ENCODE data around the gene CLPSL2. TPM values are rescaled to one million over a fixed set of nuclear protein-coding genes. Genes with fewer than 3 reads are reported as not detected.
A peak's percentile ranks its signal among the peaks of the same experiment; 100 is the strongest.
"Not testable (repeated sequence)": the region's sequence is repeated elsewhere in the genome, so short reads cannot be mapped to it uniquely, and the experiment has no call there.

CLPSL2 gene
- total RNA-seq, 4 donors from 2014 or later = not detected

- ATAC-seq = no peak
- 0 to 33% methylated on average over 1 of the region's 2 CpGs for WGBS, 2 donors (ENCODE audit: low coverage in 1 of 2)
Observed at GRCh38 chr6:35729722-35730121, 46.7 kb upstream of the CLPSL2 start.

GRCh38 chr6:35730745-35731413 lies 45.5 kb upstream of the CLPSL2 start:
- TF ChIP-seq POLR2A (IDR thresholded peaks at IDR 0.05) (no peak), EP300 (IDR thresholded peaks at IDR 0.05) (no peak), POLR2AphosphoS5 (IDR thresholded peaks at IDR 0.05) (no peak)
- no peak for ATAC-seq
- Histone ChIP-seq H3K27me3 (no peaks in the 10 kb centered on the region), H3K36me3 (no peaks in the 10 kb centered on the region), H3K4me1 (peaks cover 33 to 93% (median 61%) of the 10 kb centered on the region in 3 donors), H3K4me3 (peak overlapping the region in 1 of 2 donors; percentile 78), H3K27ac (peak overlapping the region; percentile 89 to 100 (median 96)), H3K9me3 (no peaks in the 10 kb centered on the region)
- WGBS, 2 donors (ENCODE audit: low coverage in 1 of 2) = 3 to 11% methylated on average over 4 to 11 of the region's 15 CpGs

More at GRCh38 chr6:35729722-35730121, 46.7 kb upstream of the CLPSL2 start:
- no peak overlapping the region for H3K4me3 ChIP-seq
- peaks cover 41 to 93% (median 68%) of the 10 kb centered on the region in 3 donors for H3K4me1 ChIP-seq
- no peaks in the 10 kb centered on the region for H3K36me3 ChIP-seq
- TF ChIP-seq CTCF (IDR thresholded peaks at IDR 0.05) (no peak), POLR2A (IDR thresholded peaks at IDR 0.05) (no peak), POLR2AphosphoS5 (IDR thresholded peaks at IDR 0.05) (no peak), EP300 (IDR thresholded peaks at IDR 0.05) (no peak)
- peak overlapping the region; percentile 89 to 100 (median 96) for H3K27ac ChIP-seq
- H3K27me3 ChIP-seq = no peaks in the 10 kb centered on the region
- no peaks in the 10 kb centered on the region for H3K9me3 ChIP-seq

GRCh38 chr6:35731414-35731735 lies 45.0 kb upstream of the CLPSL2 start:
- Histone ChIP-seq H3K27ac (peak overlapping the region; percentile 89 to 100 (median 96)), H3K36me3 (no peaks in the 10 kb centered on the region), H3K4me3 (peak overlapping the region; percentile 34 to 78), H3K9me3 (no peaks in the 10 kb centered on the region), H3K27me3 (no peaks in the 10 kb centered on the region), H3K4me1 (peaks cover 32 to 93% (median 60%) of the 10 kb centered on the region in 3 donors)
- 0% methylated on average over 4 of the region's 23 CpGs; no CpG with 5 or more reads in 1 of the 2 donors for WGBS, 2 donors (ENCODE audit: low coverage in 1 of 2)
- ATAC-seq = peak; percentile 58
- peak; percentile 82 to 87 for TF ChIP-seq POLR2A (IDR thresholded peaks at IDR 0.05)
- TF ChIP-seq EP300 (IDR thresholded peaks at IDR 0.05) = peak; percentile 18
- TF ChIP-seq POLR2AphosphoS5 (IDR thresholded peaks at IDR 0.05) = peak; percentile 91
- peak in 1 of 4 experiments; percentile 20 for TF ChIP-seq CTCF (IDR thresholded peaks at IDR 0.05)

GRCh38 chr6:35731736-35732532 lies 44.5 kb upstream of the CLPSL2 start:
- TF ChIP-seq POLR2AphosphoS5 (IDR thresholded peaks at IDR 0.05) = peak; percentile 90
- TF ChIP-seq POLR2A (IDR thresholded peaks at IDR 0.05) = peak in 1 of 2 donors; percentile 18
- peak; percentile 81 for TF ChIP-seq EP300 (IDR thresholded peaks at IDR 0.05)
- peak in 1 of 4 experiments; percentile 23 for TF ChIP-seq CTCF (IDR thresholded peaks at IDR 0.05)
- Histone ChIP-seq H3K27me3 (no peaks in the 10 kb centered on the region), H3K27ac (peak overlapping the region; percentile 89 to 100 (median 96)), H3K36me3 (no peaks in the 10 kb centered on the region), H3K4me1 (peaks cover 32 to 93% (median 54%) of the 10 kb centered on the region in 3 donors), H3K4me3 (peak overlapping the region; percentile 34 to 78), H3K9me3 (no peaks in the 10 kb centered on the region)
- WGBS, 2 donors (ENCODE audit: low coverage in 1 of 2) = 0% methylated on average over 1 to 10 of the region's 61 CpGs
- peak; percentile 66 for ATAC-seq

- ATAC-seq = no peak
- Histone ChIP-seq H3K4me1 (peaks cover 27 to 84% (median 44%) of the 10 kb centered on the region in 3 donors), H3K4me3 (no peak overlapping the region), H3K27me3 (no peaks in the 10 kb centered on the region), H3K36me3 (no peaks in the 10 kb centered on the region), H3K9me3 (no peaks in the 10 kb centered on the region), H3K27ac (peak overlapping the region; percentile 89 to 100 (median 96))
- no peak for TF ChIP-seq EP300 (IDR thresholded peaks at IDR 0.05)
- TF ChIP-seq CTCF (IDR thresholded peaks at IDR 0.05) = no peak
- TF ChIP-seq POLR2AphosphoS5 (IDR thresholded peaks at IDR 0.05) = no peak
- no peak for TF ChIP-seq POLR2A (IDR thresholded peaks at IDR 0.05)
- WGBS, 2 donors (ENCODE audit: low coverage in 1 of 2) = 82 to 100% methylated on average over 2 to 3 of the region's 8 CpGs
Observed at GRCh38 chr6:35733633-35734032, 42.8 kb upstream of the CLPSL2 start.

GRCh38 chr6:35734319-35734718 lies 42.1 kb upstream of the CLPSL2 start:
- not testable (repeated sequence) for H3K27me3 ChIP-seq, H3K4me3 ChIP-seq, H3K9me3 ChIP-seq, H3K36me3 ChIP-seq, ATAC-seq
- 90 to 100% methylated on average over 2 to 6 of the region's 12 CpGs for WGBS, 2 donors (ENCODE audit: low coverage in 1 of 2)
- Histone ChIP-seq H3K27ac (peak overlapping the region in 3 of 4 donors; percentile 94 to 100 (median 98)), H3K4me1 (peaks cover 20 to 77% (median 37%) of the 10 kb centered on the region in 3 donors)
